Suppressor macrophage treated with lipopolysaccharide for 1 hour (primary cell): Measurements from ENCODE around the gene IL1RAPL1.

Source experiments
- DNase-seq, 3 donors: peaks; one replicate each; pipeline ENCODE4 v3.0.0-alpha.2; 2020 to 2022

IL1RAPL1 gene

GRCh38 chrX:29948653-29949052 is 1361.4 kb downstream of the IL1RAPL1 start:
- DNase-seq: no peak

GRCh38 chrX:29952016-29952415 is 1364.8 kb downstream of the IL1RAPL1 start:
- DNase-seq: no peak

- DNase-seq: no peak
Observed at GRCh38 chrX:29962061-29962460, 1374.8 kb downstream of the IL1RAPL1 start.

DNA sequence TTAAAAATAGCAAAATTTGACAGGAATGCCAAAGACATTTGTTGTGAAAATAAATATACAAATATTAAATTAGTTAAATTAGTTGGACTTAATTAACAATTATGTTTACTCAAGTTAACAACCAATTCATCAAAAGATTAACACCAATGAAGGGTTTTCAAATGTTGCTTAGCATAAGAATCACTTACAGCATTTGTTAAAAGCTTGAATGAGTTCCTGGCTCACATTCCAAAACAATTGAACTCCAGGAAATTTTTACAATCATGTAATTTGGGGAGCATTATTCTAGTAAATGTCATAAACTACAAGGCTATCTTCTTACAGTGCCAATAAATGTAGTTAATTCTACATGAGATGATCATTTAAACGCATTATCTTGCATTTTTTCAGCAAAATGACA is 1378.4 kb downstream of the IL1RAPL1 start:
- DNase-seq: no peak

- DNase-seq: no peak
Observed at GRCh38 chrX:29992083-29992482, 1404.8 kb downstream of the IL1RAPL1 start.

- DNase-seq: no peak
Observed at GRCh38 chrX:30005813-30006212, 1418.6 kb downstream of the IL1RAPL1 start.
